Measurements from ENCODE around the gene SLC6A12. TPM values are rescaled to one million over a fixed set of nuclear protein-coding genes. Genes with fewer than 3 reads are reported as not detected.

The SLC6A12 gene
- total RNA-seq, 1 experiment from 2014 or later: not detected

DNA sequence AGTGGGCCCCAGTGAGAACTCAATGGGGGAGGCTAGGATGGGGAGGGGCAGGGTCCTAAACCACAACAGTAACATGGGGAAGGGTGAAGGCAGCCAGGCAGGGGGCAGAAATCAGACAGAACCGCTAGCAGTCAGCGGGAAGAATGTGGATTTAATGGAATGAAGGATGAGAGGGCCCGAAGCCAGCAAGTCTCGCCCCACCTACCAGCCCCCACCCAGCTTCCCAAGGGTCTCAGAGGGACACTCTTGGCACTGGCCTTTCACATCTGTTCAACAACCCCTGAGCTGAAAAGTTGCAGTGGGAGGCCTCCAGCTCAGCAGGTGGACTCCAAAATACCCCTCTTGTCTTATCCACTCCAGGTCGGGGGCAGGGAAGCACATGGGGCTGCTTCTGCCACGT lies 6.5 kb upstream of the SLC6A12 start:
- ChIA-PET POLR2A (ENCODE audit: unreplicated experiment) (no interaction called here), CTCF (no interaction called here)
- DNase-seq: no peak
- Histone ChIP-seq H2AFZ (no peak overlapping the region), H3K4me2 (no peak overlapping the region), H3K27ac (no peak overlapping the region), H3K79me2 (ENCODE audit: low read depth) (no peaks in the 10 kb centered on the region), H3K36me3 (ENCODE audit: low read depth) (no peaks in the 10 kb centered on the region), H3F3A (ENCODE audit: insufficient read depth, low read depth) (no peaks in the 10 kb centered on the region), H3K4me3 (no peak overlapping the region), H3K27me3 (ENCODE audit: insufficient read depth, low read depth) (peaks cover 87% of the 10 kb centered on the region), H3K4me1 (replicated peaks; ENCODE audit: insufficient read depth) (no peaks in the 10 kb centered on the region), H3K9me3 (ENCODE audit: insufficient read depth, low read depth) (no peaks in the 10 kb centered on the region), H3K9me2 (ENCODE audit: insufficient read depth) (no peaks in the 10 kb centered on the region), H4K20me1 (ENCODE audit: insufficient read depth) (no peaks in the 10 kb centered on the region)
- intact Hi-C loops (cut with micrococcal nuclease; ENCODE audit: unreplicated experiment): no loop called here
- BruUV-seq (replicated peaks): no TSS peak
- TF ChIP-seq, protein P1, sequence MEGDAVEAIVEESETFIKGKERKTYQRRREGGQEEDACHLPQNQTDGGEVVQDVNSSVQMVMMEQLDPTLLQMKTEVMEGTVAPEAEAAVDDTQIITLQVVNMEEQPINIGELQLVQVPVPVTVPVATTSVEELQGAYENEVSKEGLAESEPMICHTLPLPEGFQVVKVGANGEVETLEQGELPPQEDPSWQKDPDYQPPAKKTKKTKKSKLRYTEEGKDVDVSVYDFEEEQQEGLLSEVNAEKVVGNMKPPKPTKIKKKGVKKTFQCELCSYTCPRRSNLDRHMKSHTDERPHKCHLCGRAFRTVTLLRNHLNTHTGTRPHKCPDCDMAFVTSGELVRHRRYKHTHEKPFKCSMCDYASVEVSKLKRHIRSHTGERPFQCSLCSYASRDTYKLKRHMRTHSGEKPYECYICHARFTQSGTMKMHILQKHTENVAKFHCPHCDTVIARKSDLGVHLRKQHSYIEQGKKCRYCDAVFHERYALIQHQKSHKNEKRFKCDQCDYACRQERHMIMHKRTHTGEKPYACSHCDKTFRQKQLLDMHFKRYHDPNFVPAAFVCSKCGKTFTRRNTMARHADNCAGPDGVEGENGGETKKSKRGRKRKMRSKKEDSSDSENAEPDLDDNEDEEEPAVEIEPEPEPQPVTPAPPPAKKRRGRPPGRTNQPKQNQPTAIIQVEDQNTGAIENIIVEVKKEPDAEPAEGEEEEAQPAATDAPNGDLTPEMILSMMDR (conservative IDR thresholded peaks at IDR 0.05): no peak
- no peak for TF ChIP-seq EZH2 (IDR thresholded peaks at IDR 0.05; ENCODE audit: low read depth)

DNA sequence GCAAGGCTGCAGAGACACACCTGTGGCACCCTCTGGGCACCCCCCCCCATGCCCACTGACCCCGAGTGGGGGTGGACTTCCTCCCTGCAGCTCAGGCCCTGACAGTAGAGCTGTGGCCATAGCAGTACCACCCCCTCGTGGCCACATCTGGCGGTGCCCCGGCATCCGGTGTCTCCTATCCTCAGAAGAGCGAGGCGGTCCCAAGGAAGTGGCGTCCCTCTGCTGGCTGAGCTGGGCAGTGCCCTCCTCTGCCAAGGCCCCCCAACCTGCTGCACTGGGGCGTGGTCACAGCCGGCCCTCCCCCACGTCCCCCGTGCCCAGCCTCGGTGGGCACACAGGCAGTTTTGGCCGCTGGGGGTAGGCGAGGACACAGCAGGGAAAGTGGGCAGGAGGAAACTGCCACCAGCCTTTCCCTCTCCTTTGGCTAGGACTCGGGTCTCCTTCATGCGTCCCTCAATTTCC lies 6.0 kb upstream of the SLC6A12 start:
- no peaks in the 10 kb centered on the region for H3F3A ChIP-seq (ENCODE audit: insufficient read depth, low read depth)
- no peak overlapping the region for H3K27ac ChIP-seq
- no peak overlapping the region for H3K4me2 ChIP-seq
- H2AFZ ChIP-seq: no peak overlapping the region
- TF ChIP-seq, protein P1 (conservative IDR thresholded peaks at IDR 0.05): peak; percentile 90
- TF ChIP-seq EZH2 (IDR thresholded peaks at IDR 0.05; ENCODE audit: low read depth): no peak
- no peak overlapping the region for H3K4me3 ChIP-seq
- H3K79me2 ChIP-seq (ENCODE audit: low read depth): no peaks in the 10 kb centered on the region
- BruUV-seq (replicated peaks): no TSS peak
- no peaks in the 10 kb centered on the region for H3K9me3 ChIP-seq (ENCODE audit: insufficient read depth, low read depth)
- H3K9me2 ChIP-seq (ENCODE audit: insufficient read depth): no peaks in the 10 kb centered on the region
- H3K27me3 ChIP-seq (ENCODE audit: insufficient read depth, low read depth): peaks cover 87% of the 10 kb centered on the region
- POLR2A ChIA-PET (ENCODE audit: unreplicated experiment): no interaction called here
- H3K4me1 ChIP-seq (replicated peaks; ENCODE audit: insufficient read depth): no peaks in the 10 kb centered on the region
- CTCF ChIA-PET: interaction anchor here (0.6 kb wide), 1 partner anchor 113 kb away, joined by 4 read pairs; no protein-coding TSS in a partner anchor
- H3K36me3 ChIP-seq (ENCODE audit: low read depth): no peaks in the 10 kb centered on the region
- intact Hi-C loops (cut with micrococcal nuclease; ENCODE audit: unreplicated experiment): no loop called here
- DNase-seq: peak; percentile 58 to 75
- H4K20me1 ChIP-seq (ENCODE audit: insufficient read depth): no peaks in the 10 kb centered on the region

DNA sequence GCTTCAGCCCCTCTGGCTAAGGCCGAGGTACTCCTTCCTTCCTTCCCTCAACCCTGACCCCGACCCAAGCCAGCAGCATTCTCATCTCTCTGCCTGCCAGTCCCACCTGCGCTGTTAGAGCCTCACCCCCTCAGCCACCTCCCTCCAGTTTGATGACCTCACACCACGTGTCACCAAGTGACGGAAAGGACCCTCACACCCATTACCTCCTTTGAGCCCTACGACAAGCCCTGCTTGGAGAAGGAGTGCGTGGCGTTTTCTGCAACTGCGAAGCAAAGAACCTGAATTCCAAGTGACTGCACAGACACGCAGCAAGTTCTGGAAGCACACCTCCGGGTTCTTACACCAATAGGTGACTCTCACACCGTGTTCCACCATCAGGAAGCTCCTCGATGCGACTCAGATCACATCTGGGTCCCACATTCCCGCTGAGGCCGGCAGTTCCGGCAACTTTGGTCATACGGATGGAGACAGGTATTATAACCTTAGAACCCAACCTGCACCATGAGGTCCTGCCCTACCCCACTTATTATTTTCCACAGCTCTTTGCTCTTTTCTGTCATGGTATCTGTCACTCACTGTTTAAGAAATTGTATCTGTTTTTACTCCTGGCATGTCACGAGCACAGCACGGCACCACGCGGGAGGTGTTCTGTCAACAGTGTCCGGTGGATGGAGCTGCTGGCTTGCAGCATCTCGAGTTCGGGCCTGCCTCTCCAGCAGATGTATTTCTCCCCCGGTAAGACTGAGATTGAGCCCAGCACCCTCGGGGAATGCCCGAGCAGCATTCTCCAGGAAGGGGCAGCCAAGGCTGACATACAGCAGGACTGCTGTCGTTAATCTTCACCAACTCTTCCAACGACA lies 5.0 kb upstream of the SLC6A12 start:
- BruUV-seq (replicated peaks): no TSS peak
- H3K9me3 ChIP-seq (ENCODE audit: insufficient read depth, low read depth): no peaks in the 10 kb centered on the region
- no peak overlapping the region for H3K4me2 ChIP-seq
- no peaks in the 10 kb centered on the region for H3F3A ChIP-seq (ENCODE audit: insufficient read depth, low read depth)
- H2AFZ ChIP-seq: no peak overlapping the region
- no peaks in the 10 kb centered on the region for H3K9me2 ChIP-seq (ENCODE audit: insufficient read depth)
- H3K27me3 ChIP-seq (ENCODE audit: insufficient read depth, low read depth): peaks cover 87% of the 10 kb centered on the region
- no peaks in the 10 kb centered on the region for H3K4me1 ChIP-seq (replicated peaks; ENCODE audit: insufficient read depth)
- no peak overlapping the region for H3K4me3 ChIP-seq
- no peak for DNase-seq
- TF ChIP-seq EZH2 (IDR thresholded peaks at IDR 0.05; ENCODE audit: low read depth): no peak
- TF ChIP-seq, protein P1 (conservative IDR thresholded peaks at IDR 0.05): no peak
- H4K20me1 ChIP-seq (ENCODE audit: insufficient read depth): no peaks in the 10 kb centered on the region
- H3K36me3 ChIP-seq (ENCODE audit: low read depth): no peaks in the 10 kb centered on the region
- ChIA-PET POLR2A (ENCODE audit: unreplicated experiment) (no interaction called here), CTCF (no interaction called here)
- intact Hi-C loops (cut with micrococcal nuclease; ENCODE audit: unreplicated experiment): no loop called here
- no peak overlapping the region for H3K27ac ChIP-seq
- no peaks in the 10 kb centered on the region for H3K79me2 ChIP-seq (ENCODE audit: low read depth)
